HEK293T (cell line): Measurements from ENCODE around the gene DCAF15.

Experiments used
- BHLHE40 ChIP-seq: fragments of 450-650 bp; IDR thresholded peaks from 2 replicates; pipeline ENCODE4 v1.6.1; 2016; ENCODE audit warnings: mild to moderate bottlenecking, moderate library complexity, borderline replicate concordance
- HDGF ChIP-seq: fragments of 450-650 bp; IDR thresholded peaks from 2 replicates; pipeline ENCODE4 v1.6.1; 2017; ENCODE audit warnings: antibody characterized with exemption, borderline replicate concordance

DNA sequence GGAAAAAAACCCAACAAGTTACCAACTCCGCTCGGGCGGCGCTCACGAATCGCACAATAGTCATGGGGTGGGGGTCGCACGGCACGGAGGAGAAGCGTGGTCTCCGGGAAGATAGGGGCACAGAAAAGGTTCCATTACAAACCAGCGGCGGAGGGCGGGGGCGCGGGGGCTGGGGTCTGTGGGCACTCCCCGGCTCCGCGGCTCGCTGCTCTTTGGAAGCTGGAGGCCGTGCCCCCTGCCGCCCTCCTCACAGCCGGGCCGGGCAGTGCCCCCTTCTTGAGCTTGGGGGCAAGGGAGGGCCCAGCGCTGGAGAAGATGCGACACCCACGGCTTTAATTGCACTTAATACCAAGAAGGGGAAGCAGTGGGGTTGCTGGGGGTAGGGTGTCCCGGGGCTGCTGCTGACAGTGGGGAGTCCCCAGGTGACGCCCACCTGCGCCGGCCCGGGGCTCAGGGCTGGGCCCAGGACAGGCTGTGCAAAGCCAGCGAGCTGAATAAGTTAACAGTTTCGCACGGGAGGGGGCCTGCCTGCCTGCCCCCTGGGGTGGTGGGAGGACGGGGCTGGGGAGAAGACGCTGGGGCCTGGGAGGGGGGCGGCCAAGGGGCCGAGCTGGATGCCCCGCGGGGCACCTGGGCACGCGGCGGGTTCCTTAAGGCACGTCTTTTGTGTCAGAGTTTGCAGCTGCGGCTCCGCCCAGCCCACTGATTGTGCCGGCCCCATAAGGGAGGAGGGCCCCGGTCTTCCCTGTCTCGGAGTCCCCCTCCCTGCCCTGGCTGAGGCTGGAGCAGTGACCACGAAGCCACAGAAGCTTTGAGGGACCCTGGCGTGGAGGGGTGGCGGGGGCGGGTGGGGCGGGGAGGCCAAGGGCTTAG lies 9.8 kb downstream of the DCAF15 start:
- TF ChIP-seq BHLHE40 (no peak), HDGF (no peak)
